GM18909 (cell line): ENCODE data around the gene PYDC2.
"Not testable (repeated sequence)": the region's sequence is repeated elsewhere in the genome, so short reads cannot be mapped to it uniquely, and the experiment has no call there.

ENCODE experiments used
- ATAC-seq: cut with Tn5 transposase; IDR thresholded peaks from one replicate; pipeline ENCODE4 v1.9.1; 2021; ENCODE audit warnings: mild to moderate bottlenecking; ENCODE audit not compliant: unreplicated experiment, poor library complexity

Gene PYDC2

GRCh38 chr3:191460360-191460759 is 603 bp upstream of the PYDC2 start:
- no peak for ATAC-seq

DNA sequence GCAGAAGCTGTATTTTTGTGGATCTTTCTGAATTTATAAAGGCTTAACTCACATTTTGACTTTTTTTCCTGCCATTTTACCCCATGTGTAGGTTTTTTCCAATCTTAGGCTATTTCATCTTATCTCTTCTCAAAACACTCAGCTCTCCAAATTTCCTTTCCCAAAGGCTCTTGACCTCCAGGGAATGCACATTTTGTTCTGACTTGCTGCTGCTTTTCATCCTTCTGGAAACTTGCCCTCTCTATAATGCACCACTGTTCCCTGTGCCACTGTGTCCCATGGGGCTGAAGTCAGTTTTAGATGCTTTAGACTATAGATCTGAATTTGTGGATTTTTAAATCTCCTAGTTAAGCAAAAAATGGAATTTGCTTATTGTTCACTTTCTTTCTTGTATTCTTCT is 9.1 kb downstream of the PYDC2 start:
- ATAC-seq, result no peak

DNA sequence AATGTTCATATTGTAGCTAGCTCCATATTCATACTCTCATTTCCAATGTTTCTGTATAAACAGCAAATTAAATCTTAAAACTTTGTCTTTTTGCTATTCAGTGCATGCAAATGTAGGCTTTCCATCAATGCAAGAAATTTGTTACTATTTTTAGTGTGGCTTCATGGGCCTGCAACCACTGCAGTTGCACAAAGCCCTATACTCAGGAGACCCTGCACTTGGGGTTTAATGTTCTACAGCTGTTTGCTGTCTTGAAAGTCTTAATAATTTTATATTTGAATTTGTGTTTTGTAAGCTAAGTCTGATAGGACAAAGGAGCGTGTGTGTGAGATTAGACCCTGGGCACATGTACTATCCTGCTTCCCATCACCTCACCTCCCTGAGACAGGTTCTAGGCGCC is 9.6 kb downstream of the PYDC2 start:
- no peak for ATAC-seq

GRCh38 chr3:191473661-191474198 is 12.8 kb downstream of the PYDC2 start:
- ATAC-seq, result no peak

DNA sequence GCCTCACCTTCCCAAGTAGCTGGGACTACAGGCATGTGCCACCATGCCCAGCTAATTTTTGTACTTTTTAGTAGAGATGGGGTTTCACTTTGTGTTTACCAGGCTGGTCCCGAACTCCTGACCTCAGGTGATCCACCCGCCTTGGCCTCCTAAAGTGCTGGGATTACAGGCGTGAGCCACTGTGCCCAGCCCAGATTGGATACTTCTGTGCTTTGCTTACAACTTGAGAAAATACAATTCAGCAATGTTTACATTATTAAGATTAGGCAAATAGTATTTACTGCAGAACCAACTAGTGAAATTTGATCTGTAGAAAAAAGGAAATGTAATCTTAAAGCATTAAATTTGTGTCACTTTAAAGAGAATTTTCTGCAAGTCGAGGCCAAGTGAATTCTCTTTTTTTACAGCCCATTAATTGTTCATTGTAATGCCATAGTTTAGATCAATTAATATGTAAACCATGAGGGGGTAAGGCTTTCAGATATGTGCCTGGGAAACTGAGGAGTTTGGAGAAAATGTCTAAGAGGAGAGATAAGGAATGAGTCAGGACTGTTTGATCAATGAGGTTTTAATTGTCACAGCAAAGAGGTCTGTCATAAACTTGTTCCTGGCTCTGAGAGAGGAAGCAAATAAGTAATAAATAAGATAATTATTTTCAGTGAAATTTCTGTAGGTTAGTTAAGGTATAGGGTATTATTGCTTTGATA is 15.3 kb downstream of the PYDC2 start:
- ATAC-seq, result no peak

- not testable (repeated sequence) for ATAC-seq
Measured at GRCh38 chr3:191483994-191484393, 23.0 kb downstream of the PYDC2 start.

DNA sequence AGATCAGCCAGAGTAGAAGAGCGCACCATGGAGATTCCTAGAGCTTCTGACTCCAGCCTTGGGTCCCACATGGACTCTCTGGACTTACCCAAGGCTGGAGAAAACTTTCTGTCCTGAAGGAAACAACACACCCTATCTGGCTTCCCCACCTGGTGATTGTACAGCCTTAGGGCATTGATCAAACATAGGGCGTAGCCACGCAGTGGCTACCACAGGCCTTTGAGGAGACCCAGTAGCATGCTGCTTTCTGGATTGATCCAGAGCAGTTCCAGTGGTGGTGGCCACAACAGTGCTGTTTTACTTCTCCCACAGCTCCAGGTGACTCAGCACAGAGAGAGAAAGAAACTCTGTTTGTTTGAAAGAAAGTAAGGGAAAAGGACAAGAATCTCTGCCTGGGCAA is 23.5 kb downstream of the PYDC2 start:
- no peak for ATAC-seq

DNA sequence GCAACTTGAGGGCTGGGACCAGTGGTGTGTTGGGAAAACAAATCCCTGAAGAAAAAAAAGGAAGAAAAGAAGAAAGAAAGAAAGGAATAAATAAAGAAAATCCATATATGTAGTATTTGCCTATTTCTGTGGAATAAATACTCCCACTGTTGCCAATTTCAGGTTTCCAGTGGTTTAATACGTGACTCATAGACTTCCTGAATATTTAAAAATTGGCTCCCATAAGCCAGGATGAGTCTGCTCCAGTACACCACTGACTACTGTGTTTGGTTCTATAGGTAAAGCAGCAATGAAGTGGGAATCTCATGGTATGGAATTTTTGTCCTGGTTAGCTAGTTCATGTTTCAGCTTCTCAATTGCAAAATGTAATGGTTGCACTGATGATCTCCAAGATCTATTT is 31.6 kb downstream of the PYDC2 start:
- no peak for ATAC-seq

DNA sequence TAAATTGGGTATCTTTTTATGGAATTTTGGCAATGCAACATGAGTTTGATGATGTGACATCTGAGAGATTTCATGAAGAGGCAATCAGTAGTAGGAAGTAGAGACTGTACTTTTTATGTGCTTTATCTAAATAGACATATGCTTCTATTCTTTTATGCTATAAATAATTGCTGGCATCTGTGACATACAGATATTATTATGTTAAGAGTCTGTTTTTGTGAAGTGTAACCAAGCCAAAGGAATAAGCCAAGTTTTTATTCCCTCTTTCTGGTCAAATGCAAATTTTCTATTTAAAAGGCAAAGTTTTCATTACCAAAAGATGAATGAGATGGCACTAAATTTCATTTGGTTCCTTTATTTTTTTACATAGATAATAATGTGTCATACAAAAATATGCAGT is 32.4 kb downstream of the PYDC2 start:
- no peak for ATAC-seq

- ATAC-seq, result no peak
Measured at GRCh38 chr3:191499307-191500080, 38.5 kb downstream of the PYDC2 start.

GRCh38 chr3:191500892-191501291 is 39.9 kb downstream of the PYDC2 start:
- ATAC-seq, result no peak

DNA sequence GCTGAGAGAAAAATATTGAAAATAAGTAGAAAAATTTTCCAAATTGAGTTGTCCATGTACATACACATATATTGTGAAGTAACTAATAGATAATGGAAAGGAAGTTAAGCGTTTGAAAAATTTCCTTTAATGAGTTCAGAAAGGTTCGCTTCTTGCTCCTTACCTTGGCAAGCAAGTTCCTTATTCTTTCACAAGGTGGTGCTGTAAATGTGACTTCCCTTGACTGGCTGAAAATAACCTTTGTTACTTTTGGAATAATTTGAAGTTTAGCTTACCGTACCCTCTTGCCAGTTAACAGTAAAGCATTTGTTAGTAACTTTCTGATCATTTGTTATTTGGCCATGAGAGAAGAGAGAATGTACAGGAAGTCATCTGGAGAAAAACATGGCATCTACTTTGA is 41.6 kb downstream of the PYDC2 start:
- ATAC-seq, result no peak

GRCh38 chr3:191509078-191509477 is 48.1 kb downstream of the PYDC2 start:
- no peak for ATAC-seq
